Tibial artery (tissue), 4 donors: Measurements from ENCODE around the gene SPTBN5.

Source experiments
- DNase-seq, 2 donors: peaks; one replicate each; pipeline ENCODE4 v3.0.0-alpha.2; 2019
- H3K27ac ChIP-seq, 2 donors: fragments of 200-600 bp; sonication (generic) in 1 of 2; 1 replicate in 1 of 2; 2 replicates in 1 of 2; pipeline ENCODE4 v1.5.1; 2018 to 2019; ENCODE audit warnings: mild to moderate bottlenecking in 1 of 2
- H3K27me3 ChIP-seq, 2 donors: fragments of 200-600 bp; sonication (generic) in 1 of 2; one replicate each; pipeline versions ENCODE4 v1.5.1 to v1.6.0; 2016 to 2019
- H3K36me3 ChIP-seq, 3 donors: fragments of 200-600 bp; sonication (generic) in 2 of 3; one replicate each; pipeline ENCODE4 v1.5.1; 2016 to 2019; ENCODE audit warnings: mild to moderate bottlenecking in 2 of 3
- H3K4me1 ChIP-seq, 4 donors: fragments of 200-600 bp; sonication (generic) in 2 of 4; 1 replicate in 3 of 4; 2 replicates in 1 of 4; pipeline ENCODE4 v1.5.1; 2016 to 2019
- H3K4me3 ChIP-seq, 2 donors: fragments of 200-600 bp; sonication (generic) in 1 of 2; 1 replicate in 1 of 2; 2 replicates in 1 of 2; pipeline ENCODE4 v1.5.1; 2018 to 2019; ENCODE audit warnings: mild to moderate bottlenecking in 2 of 2
- H3K9me3 ChIP-seq, 3 donors: fragments of 200-600 bp; sonication (generic) in 1 of 3; one replicate each; pipeline ENCODE4 v1.5.1; 2016 to 2019
- CTCF ChIP-seq, 2 experiments: fragments of 200-600 bp in 1 of 2; fragments of 450-650 bp in 1 of 2; IDR thresholded peaks; one replicate each; pipeline ENCODE4 v1.5.1; 2017 to 2019; ENCODE audit warnings: antibody characterized with exemption in 2 of 2, mild to moderate bottlenecking in 1 of 2, moderate library complexity in 1 of 2
- intact Hi-C: fragments of 100-400 bp; cut with DNase I; formaldehyde crosslinking; loops from one replicate; pipeline ENCODE4 v1.15.0; 2023; ENCODE audit warnings: low total_unique reads

SPTBN5 gene

GRCh38 chr15:41893422-41894250, at the start of gene SPTBN5:
TSS of gene SPTBN5 (minus strand) at chr15:41894053. CDS start at chr15:41893497, 556 bp downstream.
- H3K9me3 ChIP-seq = no peaks in the 10 kb centered on the region
- peaks cover 6 to 26% (median 16%) of the 10 kb centered on the region in 4 donors for H3K4me1 ChIP-seq
- DNase-seq = no peak
- peak within 1 kb of the TSS; percentile 20 to 41 for H3K4me3 ChIP-seq
- H3K27me3 ChIP-seq = no peaks in the 10 kb centered on the region
- no peak for TF ChIP-seq CTCF (IDR thresholded peaks at IDR 0.05)
- H3K27ac ChIP-seq = peak within 1 kb of the TSS; percentile 51 to 66
- intact Hi-C loops = no loop called here
- H3K36me3 ChIP-seq = peaks cover 0 to 24% (median 3%) of the 10 kb centered on the region in 3 donors

GRCh38 chr15:41942886-41943285, 49.0 kb upstream of the SPTBN5 start:
- Histone ChIP-seq H3K4me3 (no peak overlapping the region), H3K9me3 (no peaks in the 10 kb centered on the region), H3K27me3 (no peaks in the 10 kb centered on the region), H3K27ac (peak overlapping the region in 1 of 2 donors; percentile 63), H3K4me1 (peaks cover 0 to 40% (median 27%) of the 10 kb centered on the region in 4 donors), H3K36me3 (peaks cover 0 to 24% (median 13%) of the 10 kb centered on the region in 3 donors)
- TF ChIP-seq CTCF (IDR thresholded peaks at IDR 0.05) = no peak
- intact Hi-C loops = no loop called here
- no peak for DNase-seq

GRCh38 chr15:41941644-41942415, 48.0 kb upstream of the SPTBN5 start:
- no peak for TF ChIP-seq CTCF (IDR thresholded peaks at IDR 0.05)
- intact Hi-C loops = no loop called here
- H3K27me3 ChIP-seq = no peaks in the 10 kb centered on the region
- H3K4me3 ChIP-seq = no peak overlapping the region
- no peaks in the 10 kb centered on the region for H3K9me3 ChIP-seq
- no peak for DNase-seq
- H3K4me1 ChIP-seq = peaks cover 0 to 32% (median 23%) of the 10 kb centered on the region in 4 donors
- H3K36me3 ChIP-seq = peaks cover 0 to 31% (median 13%) of the 10 kb centered on the region in 3 donors
- H3K27ac ChIP-seq = no peak overlapping the region

- peaks cover 0 to 31% (median 13%) of the 10 kb centered on the region in 3 donors for H3K36me3 ChIP-seq
- intact Hi-C loops = no loop called here
- DNase-seq = no peak
- H3K9me3 ChIP-seq = no peaks in the 10 kb centered on the region
- TF ChIP-seq CTCF (IDR thresholded peaks at IDR 0.05) = no peak
- H3K27me3 ChIP-seq = no peaks in the 10 kb centered on the region
- H3K27ac ChIP-seq = no peak overlapping the region
- peaks cover 0 to 23% (median 18%) of the 10 kb centered on the region in 4 donors for H3K4me1 ChIP-seq
- H3K4me3 ChIP-seq = no peak overlapping the region
Observed at GRCh38 chr15:41940441-41940857, 46.6 kb upstream of the SPTBN5 start.

GRCh38 chr15:41939986-41940385, 46.1 kb upstream of the SPTBN5 start:
- peaks cover 0 to 21% (median 18%) of the 10 kb centered on the region in 4 donors for H3K4me1 ChIP-seq
- H3K9me3 ChIP-seq = no peaks in the 10 kb centered on the region
- intact Hi-C loops = no loop called here
- H3K27ac ChIP-seq = no peak overlapping the region
- no peak for TF ChIP-seq CTCF (IDR thresholded peaks at IDR 0.05)
- H3K27me3 ChIP-seq = no peaks in the 10 kb centered on the region
- DNase-seq = no peak
- no peak overlapping the region for H3K4me3 ChIP-seq
- peaks cover 0 to 31% (median 13%) of the 10 kb centered on the region in 3 donors for H3K36me3 ChIP-seq
